IMR-90 (cell line): ENCODE data around the gene CCDC63. TPM values are rescaled to one million over a fixed set of nuclear protein-coding genes. Genes with fewer than 3 reads are reported as not detected.

Experiments
- ATAC-seq: fragments of 200-7000 bp; cut with Tn5 transposase; 2 replicates; pipeline ENCODE4 v1.9.1; 2020; ENCODE audit warnings: low read depth, mild to moderate bottlenecking, moderate library complexity
- BruUV-seq: library from RNA; stranded (reverse); fragments of 400-500 nt; replicated peaks from 2 replicates; lab custom pipeline; 2021; lab: Mats Ljungman, UMichigan
- CTCF ChIA-PET: fragments of 300-600 bp; formaldehyde crosslinking; extraction: SDS; loops from one replicate; lab custom pipeline; 2021; ENCODE audit warnings: antibody characterized with exemption; lab: Yijun Ruan, JAX
- POLR2A ChIA-PET: fragments of 300-600 bp; sonication (Branson Sonifier 250); formaldehyde crosslinking; loops from one replicate; lab custom pipeline; 2022; ENCODE audit warnings: antibody characterized with exemption; ENCODE audit not compliant: unreplicated experiment; lab: Charles Lee
- DNase-seq: peaks from one replicate; pipeline ENCODE4 v3.0.0; 2013
- H2AFZ ChIP-seq: replicated peaks from 2 replicates; pipeline ENCODE3; 2013; ENCODE audit warnings: low read length, mild to moderate bottlenecking; ENCODE audit not compliant: poor library complexity
- H2AK5ac ChIP-seq: 2 replicates; pipeline ENCODE4 v1.6.1; 2013; ENCODE audit warnings: low read depth, low read length, inconsistent platforms
- H2AK9ac ChIP-seq: replicated peaks from 2 replicates; pipeline ENCODE3; 2013; ENCODE audit warnings: mild to moderate bottlenecking, low read depth, low read length, moderate library complexity; ENCODE audit not compliant: poor library complexity
- H2BK120ac ChIP-seq: 2 replicates; pipeline ENCODE4 v1.6.1; 2013; ENCODE audit warnings: low read depth, low read length, inconsistent platforms
- H2BK15ac ChIP-seq: 3 replicates; pipeline ENCODE4 v1.6.1; 2013; ENCODE audit warnings: low read depth, low read length, inconsistent platforms
- H2BK20ac ChIP-seq: 2 replicates; pipeline ENCODE4 v1.6.1; 2013; ENCODE audit warnings: low read depth, mild to moderate bottlenecking, inconsistent platforms, low read length, moderate library complexity
- H2BK5ac ChIP-seq: 2 replicates; pipeline ENCODE4 v1.6.1; 2013; ENCODE audit warnings: mild to moderate bottlenecking, low read depth, low read length, inconsistent platforms; ENCODE audit not compliant: poor library complexity, severe bottlenecking
- H3K14ac ChIP-seq: replicated peaks from 2 replicates; pipeline ENCODE4 v1.6.1; 2013; ENCODE audit warnings: low read depth, low read length, inconsistent platforms
- H3K18ac ChIP-seq: 2 replicates; pipeline ENCODE4 v1.6.1; 2013; ENCODE audit warnings: low read depth, low read length, control low read depth
- H3K23ac ChIP-seq: 2 replicates; pipeline ENCODE4 v1.6.1; 2013; ENCODE audit warnings: low read depth, low read length, inconsistent platforms
- H3K27ac ChIP-seq: 2 replicates; pipeline ENCODE4 v1.5.1; 2013; ENCODE audit warnings: mild to moderate bottlenecking, control low read depth, low read length; ENCODE audit not compliant: insufficient read depth
- H3K27me3 ChIP-seq: 2 replicates; pipeline ENCODE4 v1.6.1; 2013; ENCODE audit warnings: low read length; ENCODE audit not compliant: control insufficient read depth, insufficient read depth
- H3K36me3 ChIP-seq: 2 replicates; pipeline ENCODE4 v1.6.1; 2013; ENCODE audit warnings: low read length, mixed read lengths; ENCODE audit not compliant: control insufficient read depth, insufficient read depth
- H3K4ac ChIP-seq: 2 replicates; pipeline ENCODE4 v1.6.1; 2013; ENCODE audit warnings: low read depth, low read length, inconsistent platforms
- H3K4me1 ChIP-seq: 2 replicates; pipeline ENCODE4 v1.6.1; 2013; ENCODE audit warnings: low read length, mixed read lengths; ENCODE audit not compliant: control insufficient read depth, insufficient read depth
- H3K4me2 ChIP-seq: 2 replicates; pipeline ENCODE4 v1.6.1; 2013; ENCODE audit warnings: low read depth, mild to moderate bottlenecking, control low read depth, low read length, moderate library complexity
- H3K4me3 ChIP-seq: 2 replicates; pipeline ENCODE4 v1.5.1; 2013; ENCODE audit warnings: low read depth, mild to moderate bottlenecking, control low read depth, low read length, moderate library complexity; ENCODE audit not compliant: insufficient read depth
- H3K56ac ChIP-seq: 2 replicates; pipeline ENCODE4 v1.6.1; 2013; ENCODE audit warnings: low read length, inconsistent platforms; ENCODE audit not compliant: insufficient read depth; ENCODE audit errors: extremely low read depth
- H3K79me1 ChIP-seq, 2 experiments: 2 replicates each; pipeline ENCODE4 v1.6.1; 2013; ENCODE audit warnings: low read length in 2 of 2, inconsistent platforms in 1 of 2, low read depth in 1 of 2
- H3K9ac ChIP-seq: 2 replicates; pipeline ENCODE4 v1.6.1; 2013; ENCODE audit warnings: low read depth, low read length, control low read depth
- H3K9me1 ChIP-seq: 2 replicates; pipeline ENCODE4 v1.6.1; 2013; ENCODE audit warnings: low read length, inconsistent platforms; ENCODE audit not compliant: insufficient read depth
- H3K9me3 ChIP-seq: 2 replicates; pipeline ENCODE4 v1.6.1; 2013; ENCODE audit warnings: low read length; ENCODE audit not compliant: control insufficient read depth, insufficient read depth
- H4K20me1 ChIP-seq: 2 replicates; pipeline ENCODE4 v1.6.1; 2013; ENCODE audit warnings: low read length, inconsistent platforms; ENCODE audit not compliant: insufficient read depth
- H4K5ac ChIP-seq: 2 replicates; pipeline ENCODE4 v1.6.1; 2013; ENCODE audit warnings: mild to moderate bottlenecking, low read depth, low read length, control low read depth
- H4K8ac ChIP-seq, 2 experiments: 2 replicates each; pipeline ENCODE4 v1.6.1; 2013; ENCODE audit warnings: low read depth in 2 of 2, low read length in 2 of 2, control low read depth in 1 of 2, inconsistent platforms in 1 of 2
- H4K91ac ChIP-seq: 2 replicates; pipeline ENCODE4 v1.6.1; 2013; ENCODE audit warnings: low read depth, low read length, inconsistent platforms; ENCODE audit not compliant: insufficient read depth
- BHLHE40 ChIP-seq: fragments of 150-350 bp; IDR thresholded peaks from 2 replicates; pipeline ENCODE4 v1.6.1; 2016; ENCODE audit warnings: mild to moderate bottlenecking, low read depth, low read length
- FOS ChIP-seq: fragments of 150-350 bp; IDR thresholded peaks from 2 replicates; pipeline ENCODE4 v1.6.1; 2016; ENCODE audit warnings: low read depth, low read length
- MAFK ChIP-seq: IDR thresholded peaks from 2 replicates; pipeline ENCODE4 v1.6.1; 2012; ENCODE audit warnings: low read depth, low read length, improper control_type of control experiment
- POLR2A ChIP-seq: IDR thresholded peaks from 2 replicates; pipeline ENCODE4 v1.6.1; 2012; ENCODE audit warnings: mild to moderate bottlenecking, low read depth, low read length
- RAD21 ChIP-seq: IDR thresholded peaks from 2 replicates; pipeline ENCODE4 v1.6.1; 2012; ENCODE audit warnings: low read length, improper control_type of control experiment
- RCOR1 ChIP-seq: IDR thresholded peaks from 2 replicates; pipeline ENCODE4 v1.6.1; 2012; ENCODE audit warnings: mild to moderate bottlenecking, low read length, improper control_type of control experiment; ENCODE audit not compliant: insufficient replicate concordance
- RFX5 ChIP-seq: IDR thresholded peaks from 2 replicates; pipeline ENCODE4 v1.8.0; 2012; ENCODE audit warnings: low read depth, mild to moderate bottlenecking, low read length, moderate library complexity
- WGBS, 2 experiments: methylation state at CpG; one replicate each; pipeline versions ENCODE4 v1.1.5 to v1.1.7; 2013; ENCODE audit warnings: missing lambda C conversion rate in 2 of 2; ENCODE audit not compliant: insufficient read length in 1 of 2; ENCODE audit errors: extremely low coverage in 2 of 2; 5-methylcytosine and 5-hydroxymethylcytosine counted together
- dilution Hi-C: fragments of 300-500 bp; cut with HindIII; formaldehyde crosslinking; loops from one replicate; pipeline ENCODE4 v1.14.3; 2018; ENCODE audit warnings: low sequenced_read_pairs; ENCODE audit not compliant: unreplicated experiment
- in situ Hi-C: fragments of 300-500 bp; cut with MboI; formaldehyde crosslinking; loops from 3 replicates; pipeline ENCODE4 v1.14.3; 2019; ENCODE audit warnings: low sequenced_read_pairs, inconsistent platforms, mixed read lengths
- intact Hi-C: fragments of 100-400 bp; cut with micrococcal nuclease; formaldehyde crosslinking; loops from 2 replicates; pipeline ENCODE4 v1.10.0; 2022
- polyA plus RNA-seq, 3 experiments: library from polyadenylated mRNA; depleted of rRNA; stranded (reverse); fragments of >200 nt; gene quantifications; 2 replicates each; pipeline ENCODE4 v1.2.3, GENCODE V29; 2012; ENCODE audit warnings: low replicate concordance in 1 of 3
- total RNA-seq: library from RNA; depleted of rRNA; stranded (reverse); fragments of >200 nt; gene quantifications from 2 replicates; pipeline ENCODE4 v1.2.3, GENCODE V29; 2012

Gene CCDC63
- total and polyA plus RNA-seq, 2 of the 4 experiments (the other 2 are of a cell fraction): not detected

GRCh38 chr12:110913119-110914056 is 66.6 kb downstream of the CCDC63 start:
- no peak overlapping the region for H2AFZ ChIP-seq
- POLR2A ChIA-PET: no interaction called here
- H4K20me1 ChIP-seq: no peaks in the 10 kb centered on the region
- H4K5ac ChIP-seq: no peak overlapping the region
- H3K9me3 ChIP-seq: no peaks in the 10 kb centered on the region
- no peak overlapping the region for H4K91ac ChIP-seq
- no peak overlapping the region for H3K23ac ChIP-seq
- WGBS, 2 experiments: 20% methylated on average over 1 of the region's 14 CpGs; no CpG with 5 or more reads in 1 of the 2 experiments
- no peak overlapping the region for H3K14ac ChIP-seq
- BruUV-seq: no TSS peak
- no peak overlapping the region for H3K9ac ChIP-seq
- no peak overlapping the region for H3K4me2 ChIP-seq
- no peak for DNase-seq
- H3K27me3 ChIP-seq: peaks cover 2% of the 10 kb centered on the region
- H3K56ac ChIP-seq: no peak overlapping the region
- H3K79me1 ChIP-seq: no peaks in the 10 kb centered on the region
- intact Hi-C loops (no loop called here), in situ Hi-C loops (no loop called here), dilution Hi-C loops (no loop called here)
- H2BK15ac ChIP-seq: no peak overlapping the region
- no peak overlapping the region for H2AK5ac ChIP-seq
- no peak overlapping the region for H2BK20ac ChIP-seq
- ATAC-seq: no peak
- no peak overlapping the region for H3K4me3 ChIP-seq
- no peak overlapping the region for H2BK5ac ChIP-seq
- no peak for TF ChIP-seq BHLHE40
- no peak for TF ChIP-seq MAFK
- TF ChIP-seq RAD21: no peak
- no peak for TF ChIP-seq POLR2A
- no peak for TF ChIP-seq RCOR1
- TF ChIP-seq RFX5: no peak
- no peak for TF ChIP-seq FOS
- H3K36me3 ChIP-seq: no peaks in the 10 kb centered on the region
- H3K4me1 ChIP-seq: no peaks in the 10 kb centered on the region
- H3K27ac ChIP-seq: no peak overlapping the region
- H2BK120ac ChIP-seq: no peak overlapping the region
- H3K18ac ChIP-seq: no peak overlapping the region
- no peak overlapping the region for H2AK9ac ChIP-seq
- H3K9me1 ChIP-seq: no peaks in the 10 kb centered on the region
- H3K4ac ChIP-seq: no peak overlapping the region
- no peak overlapping the region for H4K8ac ChIP-seq
- CTCF ChIA-PET: no interaction called here
